Trophoblast cell (in vitro differentiated cells and primary cell): ENCODE data around the gene TWIST2.

Source experiments
- DNase-seq, 2 donors: peaks; one replicate each; pipeline ENCODE4 v3.0.0-alpha.2; 2016
- H2AFZ ChIP-seq: 2 replicates; pipeline ENCODE4 v1.6.1; 2013; ENCODE audit warnings: low read length, moderate library complexity, mild to moderate bottlenecking; ENCODE audit not compliant: insufficient read depth, poor library complexity
- H2AK5ac ChIP-seq: 2 replicates; pipeline ENCODE4 v1.6.1; 2013; ENCODE audit warnings: mild to moderate bottlenecking, low read length
- H2BK120ac ChIP-seq: 2 replicates; pipeline ENCODE4 v1.6.1; 2013; ENCODE audit warnings: low read length, mild to moderate bottlenecking, moderate library complexity; ENCODE audit not compliant: insufficient read depth, poor library complexity
- H2BK12ac ChIP-seq: 2 replicates; pipeline ENCODE4 v1.6.1; 2013; ENCODE audit warnings: mild to moderate bottlenecking, low read length, moderate library complexity
- H2BK5ac ChIP-seq: 2 replicates; pipeline ENCODE4 v1.6.1; 2013; ENCODE audit warnings: low read length, low read depth, moderate library complexity, mild to moderate bottlenecking; ENCODE audit not compliant: poor library complexity
- H3K14ac ChIP-seq: 2 replicates; pipeline ENCODE4 v1.6.1; 2013; ENCODE audit warnings: mild to moderate bottlenecking, low read length
- H3K18ac ChIP-seq: 2 replicates; pipeline ENCODE4 v1.6.1; 2013; ENCODE audit warnings: mild to moderate bottlenecking, low read length
- H3K23ac ChIP-seq: 2 replicates; pipeline ENCODE4 v1.6.1; 2013; ENCODE audit warnings: low read length
- H3K27ac ChIP-seq: 2 replicates; pipeline ENCODE4 v1.5.1; 2013; ENCODE audit warnings: low read depth, mild to moderate bottlenecking, inconsistent platforms, low read length, moderate library complexity
- H3K27me3 ChIP-seq: 2 replicates; pipeline ENCODE4 v1.6.1; 2013; ENCODE audit warnings: inconsistent platforms, mild to moderate bottlenecking, low read length, moderate library complexity; ENCODE audit not compliant: insufficient read depth
- H3K36me3 ChIP-seq, 2 experiments: 1 replicate in 1 of 2; 2 replicates in 1 of 2; pipeline ENCODE4 v1.6.1; 2013; ENCODE audit warnings: low read length in 2 of 2, mild to moderate bottlenecking in 2 of 2, moderate library complexity in 1 of 2; ENCODE audit not compliant: insufficient read depth in 2 of 2, control insufficient read depth in 1 of 2
- H3K4ac ChIP-seq: 2 replicates; pipeline ENCODE4 v1.6.1; 2013; ENCODE audit warnings: low read depth, mild to moderate bottlenecking, low read length, moderate library complexity
- H3K4me1 ChIP-seq, 2 experiments: 1 replicate in 1 of 2; 2 replicates in 1 of 2; pipeline ENCODE4 v1.6.1; 2013; ENCODE audit warnings: low read length in 2 of 2, mild to moderate bottlenecking in 2 of 2, moderate library complexity in 1 of 2; ENCODE audit not compliant: insufficient read depth in 2 of 2, control insufficient read depth in 1 of 2
- H3K4me2 ChIP-seq: 2 replicates; pipeline ENCODE4 v1.6.1; 2013; ENCODE audit warnings: inconsistent platforms, mild to moderate bottlenecking, low read length, moderate library complexity
- H3K4me3 ChIP-seq: 2 replicates; pipeline ENCODE4 v1.5.1; 2013; ENCODE audit warnings: mild to moderate bottlenecking, low read depth, low read length, inconsistent platforms
- H3K79me1 ChIP-seq: one replicate; pipeline ENCODE4 v1.6.1; 2013; ENCODE audit warnings: low read length
- H3K79me2 ChIP-seq: 2 replicates; pipeline ENCODE4 v1.6.1; 2013; ENCODE audit warnings: low read length, mild to moderate bottlenecking; ENCODE audit not compliant: control insufficient read depth, insufficient read depth, poor library complexity
- H3K9ac ChIP-seq: 2 replicates; pipeline ENCODE4 v1.6.1; 2013; ENCODE audit warnings: mild to moderate bottlenecking, low read length
- H3K9me3 ChIP-seq: 2 replicates; pipeline ENCODE4 v1.6.1; 2013; ENCODE audit warnings: low read depth, mild to moderate bottlenecking, control low read depth, inconsistent platforms, low read length; ENCODE audit not compliant: insufficient read depth
- H4K12ac ChIP-seq: 2 replicates; pipeline ENCODE4 v1.6.1; 2013; ENCODE audit warnings: low read depth, mild to moderate bottlenecking, low read length, moderate library complexity
- H4K8ac ChIP-seq: 2 replicates; pipeline ENCODE4 v1.6.1; 2013; ENCODE audit warnings: low read depth, mild to moderate bottlenecking, low read length, moderate library complexity
- H4K91ac ChIP-seq: one replicate; pipeline ENCODE4 v1.6.1; 2013; ENCODE audit warnings: low read depth, mild to moderate bottlenecking, low read length, moderate library complexity
- WGBS: extraction: QIAGEN DNeasy Blood & Tissue Kit; methylation state at CpG from one replicate; pipeline ENCODE4 v1.1.7; 2013; ENCODE audit warnings: missing lambda C conversion rate; ENCODE audit not compliant: insufficient read length, insufficient coverage; ENCODE audit errors: extremely low coverage; 5-methylcytosine and 5-hydroxymethylcytosine counted together

TWIST2 gene

GRCh38 chr2:238892204-238892500 is 44.3 kb downstream of the TWIST2 start:
- Histone ChIP-seq H3K4me1 (peaks cover 16% of the 10 kb centered on the region in 2 experiments), H2AK5ac (peak overlapping the region; percentile 30), H3K36me3 (no peaks in the 10 kb centered on the region), H3K9me3 (no peaks in the 10 kb centered on the region), H2AFZ (no peak overlapping the region), H2BK12ac (no peak overlapping the region), H3K27ac (no peak overlapping the region), H3K14ac (no peak overlapping the region), H4K12ac (no peak overlapping the region), H3K9ac (no peak overlapping the region), H3K23ac (no peak overlapping the region), H3K4me3 (no peak overlapping the region), H2BK120ac (no peak overlapping the region), H2BK5ac (no peak overlapping the region), H3K79me2 (peaks cover 1% of the 10 kb centered on the region), H4K91ac (no peak overlapping the region), H4K8ac (no peak overlapping the region), H3K79me1 (peaks cover 17% of the 10 kb centered on the region), H3K18ac (no peak overlapping the region), H3K27me3 (no peaks in the 10 kb centered on the region), H3K4me2 (no peak overlapping the region), H3K4ac (no peak overlapping the region)
- no peak for DNase-seq
- no CpG with 5 or more reads among the region's 14 CpGs for WGBS

GRCh38 chr2:238892796-238893195 is 44.9 kb downstream of the TWIST2 start:
- Histone ChIP-seq H3K4me2 (no peak overlapping the region), H3K4me3 (no peak overlapping the region), H3K4me1 (peaks cover 16% of the 10 kb centered on the region in 2 experiments), H3K9me3 (no peaks in the 10 kb centered on the region), H4K12ac (no peak overlapping the region), H2BK12ac (no peak overlapping the region), H3K14ac (no peak overlapping the region), H3K79me1 (peaks cover 19% of the 10 kb centered on the region), H3K79me2 (peaks cover 1% of the 10 kb centered on the region), H2BK5ac (no peak overlapping the region), H3K27ac (no peak overlapping the region), H3K23ac (no peak overlapping the region), H2AFZ (no peak overlapping the region), H3K36me3 (no peaks in the 10 kb centered on the region), H2BK120ac (no peak overlapping the region), H3K4ac (no peak overlapping the region), H3K9ac (no peak overlapping the region), H3K18ac (no peak overlapping the region), H4K91ac (no peak overlapping the region), H2AK5ac (no peak overlapping the region), H3K27me3 (no peaks in the 10 kb centered on the region), H4K8ac (no peak overlapping the region)
- no CpG with 5 or more reads among the region's 2 CpGs for WGBS
- DNase-seq: no peak

GRCh38 chr2:238893349-238894000 is 45.6 kb downstream of the TWIST2 start:
- H4K8ac ChIP-seq: peak overlapping the region; percentile 35
- peak overlapping the region; percentile 47 for H3K18ac ChIP-seq
- H3K4me3 ChIP-seq: no peak overlapping the region
- no peak overlapping the region for H3K4ac ChIP-seq
- no peak overlapping the region for H2BK5ac ChIP-seq
- WGBS: no CpG with 5 or more reads among the region's 30 CpGs
- peaks cover 1% of the 10 kb centered on the region for H3K79me2 ChIP-seq
- no peaks in the 10 kb centered on the region for H3K36me3 ChIP-seq
- H2AFZ ChIP-seq: no peak overlapping the region
- no peaks in the 10 kb centered on the region for H3K27me3 ChIP-seq
- no peak overlapping the region for H3K23ac ChIP-seq
- H2AK5ac ChIP-seq: peak overlapping the region; percentile 95
- H4K91ac ChIP-seq: peak overlapping the region; percentile 10
- H2BK12ac ChIP-seq: peak overlapping the region; percentile 83
- H3K4me1 ChIP-seq: peaks cover 16% of the 10 kb centered on the region in 2 experiments
- H3K4me2 ChIP-seq: no peak overlapping the region
- H2BK120ac ChIP-seq: peak overlapping the region; percentile 54
- H3K14ac ChIP-seq: peak overlapping the region; percentile 32
- H3K27ac ChIP-seq: no peak overlapping the region
- no peaks in the 10 kb centered on the region for H3K9me3 ChIP-seq
- peak overlapping the region; percentile 31 for H4K12ac ChIP-seq
- DNase-seq: no peak
- peaks cover 19% of the 10 kb centered on the region for H3K79me1 ChIP-seq
- no peak overlapping the region for H3K9ac ChIP-seq

DNA sequence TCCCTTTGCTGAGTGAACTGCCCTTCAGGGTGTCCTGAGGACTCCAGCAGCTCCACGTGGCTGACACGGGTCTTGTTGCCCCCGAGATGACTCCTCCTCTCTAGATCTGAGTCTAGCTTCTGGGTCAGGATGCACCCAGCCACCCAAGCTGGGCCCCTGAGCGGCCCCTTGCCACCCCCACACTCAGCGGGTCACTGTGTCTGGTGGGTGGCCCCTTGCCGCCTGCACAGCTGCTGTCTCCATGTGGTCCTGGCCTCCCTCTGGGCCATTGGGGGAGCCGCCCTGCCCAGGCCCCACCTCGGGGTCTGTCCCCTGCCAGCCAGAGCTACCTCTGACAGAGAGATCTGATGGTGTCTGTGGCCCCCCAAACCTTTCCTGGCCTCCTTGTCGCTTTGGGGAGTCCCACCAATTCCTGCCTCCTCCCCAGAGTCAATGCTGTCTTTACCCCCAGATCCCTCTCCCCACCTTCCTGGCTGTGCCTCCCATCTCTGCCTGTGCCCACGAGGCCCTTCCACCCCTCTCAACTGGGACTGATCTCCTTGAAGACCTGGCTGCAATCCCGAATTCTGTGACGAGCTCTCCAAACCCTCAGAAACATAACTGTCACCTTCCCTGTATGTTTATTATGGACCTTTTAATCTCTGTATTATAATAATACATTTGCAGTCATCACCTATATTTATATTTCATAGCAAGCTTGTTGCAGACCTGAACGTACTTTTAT is 46.5 kb downstream of the TWIST2 start:
- no peak overlapping the region for H3K4me3 ChIP-seq
- H4K8ac ChIP-seq: no peak overlapping the region
- H3K36me3 ChIP-seq: no peaks in the 10 kb centered on the region
- H3K79me2 ChIP-seq: peaks cover 1% of the 10 kb centered on the region
- no peak overlapping the region for H2BK5ac ChIP-seq
- H3K9me3 ChIP-seq: peaks cover 2% of the 10 kb centered on the region
- H3K18ac ChIP-seq: no peak overlapping the region
- WGBS: no CpG with 5 or more reads among the region's 13 CpGs
- H3K4me2 ChIP-seq: no peak overlapping the region
- no peak overlapping the region for H3K9ac ChIP-seq
- peak overlapping the region; percentile 60 for H2AK5ac ChIP-seq
- no peaks in the 10 kb centered on the region for H3K27me3 ChIP-seq
- peaks cover 16% of the 10 kb centered on the region in 2 experiments for H3K4me1 ChIP-seq
- H3K27ac ChIP-seq: no peak overlapping the region
- H2BK120ac ChIP-seq: no peak overlapping the region
- H3K4ac ChIP-seq: no peak overlapping the region
- peaks cover 19% of the 10 kb centered on the region for H3K79me1 ChIP-seq
- H3K23ac ChIP-seq: no peak overlapping the region
- H4K91ac ChIP-seq: peak overlapping the region; percentile 10
- DNase-seq: no peak
- H4K12ac ChIP-seq: no peak overlapping the region
- peak overlapping the region; percentile 83 for H2BK12ac ChIP-seq
- peak overlapping the region; percentile 1 for H3K14ac ChIP-seq
- no peak overlapping the region for H2AFZ ChIP-seq
